Stimulated activated CD8-positive, alpha-beta memory T cell treated with anti-CD3 and anti-CD28 coated beads, Interleukin-4, amount 100 ng/mL, for 1 hour (primary cell): ENCODE data around the gene FAM229A.
A peak's percentile ranks its signal among the peaks of the same experiment; 100 is the strongest.
"Not testable (repeated sequence)": the region's sequence is repeated elsewhere in the genome, so short reads cannot be mapped to it uniquely, and the experiment has no call there.

Experiments
- DNase-seq, 2 donors: peaks; one replicate each; pipeline ENCODE4 v3.0.0-alpha.2; 2020; ENCODE audit warnings: low read depth in 2 of 2, low spot score in 1 of 2

FAM229A gene

GRCh38 chr1:32377541-32378220, 15.4 kb upstream of the FAM229A start:
- no peak for DNase-seq

GRCh38 chr1:32376199-32376598, 13.9 kb upstream of the FAM229A start:
- DNase-seq = no peak

DNA sequence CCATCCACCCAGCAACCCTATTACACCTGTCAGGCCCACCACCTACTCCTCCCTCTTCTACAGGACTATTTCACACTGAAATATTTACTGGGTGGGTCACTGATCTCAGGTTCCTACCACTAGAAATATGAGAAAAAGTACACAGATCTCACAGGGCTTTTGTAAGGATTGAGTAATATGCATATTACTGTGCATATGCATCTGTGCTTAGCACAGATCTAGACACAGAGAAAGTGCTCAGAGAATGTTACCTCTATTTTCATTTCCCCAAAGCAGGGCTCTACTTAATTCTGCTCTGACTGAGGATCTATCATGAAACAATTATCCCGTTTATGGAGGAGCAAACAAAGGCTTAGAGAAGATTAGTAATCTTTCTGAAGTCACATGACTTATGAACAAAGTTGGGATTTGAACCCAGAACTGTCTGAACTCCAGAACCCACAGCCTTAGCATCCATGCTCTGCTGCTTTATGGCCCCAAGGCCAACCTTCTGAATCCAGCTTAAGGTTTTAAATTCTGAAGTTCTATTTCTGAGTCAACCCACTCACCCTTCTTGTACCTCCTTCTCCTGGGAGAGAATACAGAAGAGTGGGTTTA, 11.8 kb upstream of the FAM229A start:
- DNase-seq = no peak

- DNase-seq = no peak
Observed at GRCh38 chr1:32372149-32372756, 10.0 kb upstream of the FAM229A start.

DNA sequence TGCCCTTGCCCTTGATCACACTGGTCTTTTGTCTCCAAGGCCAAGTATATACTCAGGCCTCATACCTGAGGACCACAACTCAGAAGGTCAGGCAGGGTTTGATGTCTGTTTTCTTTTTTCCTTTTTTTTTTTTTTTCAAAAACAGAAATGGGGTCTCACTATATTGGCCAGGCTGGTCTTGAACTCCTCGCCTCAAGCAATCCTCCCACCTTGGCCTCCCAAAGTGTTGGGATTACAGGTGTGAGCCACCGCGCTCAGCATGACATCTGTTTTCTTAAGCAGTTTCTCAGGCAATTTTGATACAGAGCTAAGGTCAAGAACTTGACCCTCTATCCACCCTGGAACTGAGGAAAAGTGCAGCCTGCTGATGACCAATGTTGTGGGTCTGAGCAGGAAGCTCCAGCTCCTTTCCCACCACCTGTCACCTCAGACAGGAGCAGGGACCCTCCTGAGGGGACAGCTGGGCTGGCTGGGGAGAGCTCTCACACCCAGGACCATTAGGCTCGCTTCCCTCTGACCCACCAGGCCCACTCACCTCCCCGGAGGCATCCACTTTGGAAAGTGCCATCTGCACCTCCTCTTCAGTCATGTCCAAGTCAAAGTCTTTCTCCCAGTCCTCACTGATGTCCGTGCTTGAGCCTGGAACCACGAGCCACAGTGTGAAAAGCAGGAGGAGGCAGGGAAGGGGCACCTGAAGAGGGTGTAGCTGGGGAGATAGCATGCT, 5.8 kb upstream of the FAM229A start:
- DNase-seq = no peak

GRCh38 chr1:32365445-32365844, 3.2 kb upstream of the FAM229A start:
- no peak for DNase-seq

DNA sequence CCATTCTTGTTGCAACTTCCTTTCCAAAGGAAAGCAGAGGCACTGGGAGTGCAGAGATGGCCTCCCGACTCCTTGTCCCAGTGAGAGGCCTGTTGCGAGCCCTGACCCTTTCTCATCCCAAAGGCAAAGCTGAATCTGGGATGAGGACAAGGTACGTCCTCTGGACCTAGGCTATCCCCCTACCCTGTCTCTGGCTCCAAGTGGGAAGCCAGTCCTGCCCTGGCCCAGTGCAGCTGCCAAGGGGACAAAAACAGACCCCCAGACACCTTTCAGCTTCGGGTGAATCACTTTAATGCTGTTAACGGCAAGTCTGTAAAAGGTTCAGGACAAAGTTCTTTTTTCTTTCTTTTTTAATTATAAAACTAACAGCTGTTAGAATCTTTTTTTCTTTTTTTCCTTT, 2.6 kb upstream of the FAM229A start:
- no peak for DNase-seq

DNA sequence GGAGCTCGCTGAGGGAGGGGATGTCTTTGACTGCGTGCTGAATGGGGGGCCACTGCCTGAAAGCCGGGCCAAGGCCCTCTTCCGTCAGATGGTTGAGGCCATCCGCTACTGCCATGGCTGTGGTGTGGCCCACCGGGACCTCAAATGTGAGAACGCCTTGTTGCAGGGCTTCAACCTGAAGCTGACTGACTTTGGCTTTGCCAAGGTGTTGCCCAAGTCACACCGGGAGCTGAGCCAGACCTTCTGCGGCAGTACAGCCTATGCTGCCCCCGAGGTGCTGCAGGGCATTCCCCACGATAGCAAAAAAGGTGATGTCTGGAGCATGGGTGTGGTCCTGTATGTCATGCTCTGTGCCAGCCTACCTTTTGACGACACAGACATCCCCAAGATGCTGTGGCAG, 1.4 kb upstream of the FAM229A start:
- no peak for DNase-seq

- DNase-seq = no peak
Observed at GRCh38 chr1:32361674-32362473, 411 bp downstream of the FAM229A start.

DNA sequence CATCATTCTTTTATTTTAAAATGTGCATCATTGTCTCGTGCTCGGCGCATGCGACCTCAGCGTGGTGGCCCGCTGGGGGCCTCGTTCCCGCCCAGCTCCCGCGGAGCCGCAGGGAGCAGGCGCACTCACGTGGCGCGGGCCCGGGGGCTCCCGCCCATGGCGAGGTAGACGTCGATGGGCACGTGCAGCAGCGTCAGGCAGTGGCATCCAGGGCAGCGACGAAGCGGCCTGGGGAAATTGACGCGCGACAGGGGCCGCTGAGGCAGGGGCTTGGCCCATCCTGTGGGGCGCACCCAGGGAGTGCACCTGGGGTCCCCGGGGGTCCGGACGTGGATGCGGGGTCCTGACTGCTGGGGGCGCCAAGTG, 994 bp downstream of the FAM229A start:
- no peak for DNase-seq

- DNase-seq = no peak
Observed at GRCh38 chr1:32358435-32358834, 3.9 kb downstream of the FAM229A start.

GRCh38 chr1:32357614-32358013, 4.7 kb downstream of the FAM229A start:
- no peak for DNase-seq

GRCh38 chr1:32356478-32356877, 5.8 kb downstream of the FAM229A start:
- no peak for DNase-seq

DNA sequence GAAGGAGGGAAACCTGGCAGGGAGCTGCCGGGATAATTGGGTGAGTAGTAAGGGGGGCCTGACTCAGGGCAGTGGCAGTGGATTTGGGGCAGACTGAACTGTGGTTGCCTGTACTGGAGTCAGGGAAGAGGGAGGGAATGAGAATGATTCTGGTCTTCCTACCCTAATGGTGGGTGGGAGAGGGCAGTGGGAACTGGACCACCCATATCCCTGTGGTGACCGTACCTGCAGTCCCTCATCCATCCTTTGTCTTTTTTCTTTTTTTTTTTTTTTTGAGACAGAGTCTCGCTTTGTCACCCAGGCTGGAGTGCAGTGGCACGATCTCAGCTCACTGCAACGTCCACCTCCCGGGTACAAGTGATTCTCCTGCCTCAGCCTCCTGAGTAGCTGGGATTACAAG, 6.5 kb downstream of the FAM229A start:
- not testable (repeated sequence) for DNase-seq

DNA sequence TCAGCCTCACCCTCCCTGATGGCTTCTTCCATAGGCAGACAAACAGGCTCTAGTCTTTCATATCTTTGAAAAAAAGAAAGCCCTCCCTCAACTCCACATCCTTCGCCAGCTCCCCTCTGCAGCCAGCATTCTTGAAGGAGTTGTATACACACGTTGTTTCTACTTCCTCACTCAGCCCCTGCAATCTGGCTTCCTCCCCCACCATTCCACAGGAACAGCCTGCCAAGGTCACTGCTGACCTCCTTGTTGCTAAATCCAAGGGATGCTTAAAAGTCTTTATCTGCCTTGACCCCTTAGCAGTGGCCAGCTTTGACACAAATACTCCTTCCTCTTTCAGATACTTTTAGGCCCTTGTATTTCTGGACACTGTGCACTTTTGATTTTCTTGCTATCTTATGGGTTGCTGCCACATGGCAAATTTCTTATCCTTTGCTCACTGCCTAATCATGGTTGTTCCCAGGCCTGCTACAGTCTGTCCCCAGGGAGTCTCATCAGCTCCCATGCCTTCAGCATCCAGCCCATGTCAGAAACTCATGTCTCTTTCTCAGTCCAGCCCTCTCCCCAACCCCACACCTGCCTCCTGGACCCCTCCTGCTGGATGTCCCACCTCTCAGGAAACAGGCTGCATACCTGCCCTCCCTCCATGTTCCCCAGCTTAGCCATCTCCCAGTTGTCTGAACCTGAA, 8.3 kb downstream of the FAM229A start:
- no peak for DNase-seq

DNA sequence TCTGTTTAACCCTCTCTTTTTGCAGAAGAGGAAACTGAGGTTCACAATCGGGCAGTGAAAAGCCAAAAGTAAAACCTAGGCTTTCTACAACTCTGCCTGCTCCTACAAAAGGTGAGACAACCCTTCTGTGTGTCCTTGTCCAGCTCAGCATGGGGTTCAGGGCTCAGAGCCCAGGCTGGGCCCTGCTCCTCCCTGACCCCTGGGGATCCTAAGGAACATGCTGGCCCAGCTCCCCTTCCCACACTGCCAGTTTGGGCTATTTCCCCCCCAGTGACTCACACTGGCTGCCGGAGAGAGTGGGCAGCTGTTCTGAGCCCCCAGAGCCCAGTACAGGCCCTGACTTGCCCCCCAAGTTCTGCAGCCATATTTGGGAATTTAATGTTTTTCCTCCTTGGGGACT, 8.9 kb downstream of the FAM229A start:
- no peak for DNase-seq

DNA sequence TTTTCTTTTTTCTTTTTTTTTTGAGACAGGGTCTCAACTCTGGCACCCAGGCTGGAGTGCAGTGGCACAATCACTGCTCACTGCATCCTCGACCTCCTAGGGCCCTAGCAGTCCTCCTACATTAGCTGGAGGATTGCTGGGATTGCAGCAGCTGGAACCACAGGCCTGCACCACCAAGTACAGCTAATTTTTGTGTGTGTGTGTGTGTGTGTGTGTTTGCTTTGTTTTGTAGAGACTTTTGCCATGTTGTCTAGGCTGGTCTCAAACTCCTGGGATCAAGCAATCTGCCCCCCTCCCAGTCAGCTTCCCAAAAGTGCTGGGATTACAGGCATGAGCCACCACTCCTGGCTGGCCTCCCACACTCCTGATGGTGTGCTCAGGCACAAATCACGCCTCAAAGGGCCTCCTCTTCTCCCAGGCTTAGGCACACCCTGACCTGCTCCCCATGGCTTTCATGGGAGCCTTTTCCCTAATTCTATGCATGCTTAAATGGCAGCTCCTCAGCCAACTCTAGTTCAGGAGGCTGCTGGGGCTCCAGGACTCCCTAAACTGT, 9.4 kb downstream of the FAM229A start:
- DNase-seq = no peak

- DNase-seq = no peak
Observed at GRCh38 chr1:32352239-32352745, 10.0 kb downstream of the FAM229A start.

DNA sequence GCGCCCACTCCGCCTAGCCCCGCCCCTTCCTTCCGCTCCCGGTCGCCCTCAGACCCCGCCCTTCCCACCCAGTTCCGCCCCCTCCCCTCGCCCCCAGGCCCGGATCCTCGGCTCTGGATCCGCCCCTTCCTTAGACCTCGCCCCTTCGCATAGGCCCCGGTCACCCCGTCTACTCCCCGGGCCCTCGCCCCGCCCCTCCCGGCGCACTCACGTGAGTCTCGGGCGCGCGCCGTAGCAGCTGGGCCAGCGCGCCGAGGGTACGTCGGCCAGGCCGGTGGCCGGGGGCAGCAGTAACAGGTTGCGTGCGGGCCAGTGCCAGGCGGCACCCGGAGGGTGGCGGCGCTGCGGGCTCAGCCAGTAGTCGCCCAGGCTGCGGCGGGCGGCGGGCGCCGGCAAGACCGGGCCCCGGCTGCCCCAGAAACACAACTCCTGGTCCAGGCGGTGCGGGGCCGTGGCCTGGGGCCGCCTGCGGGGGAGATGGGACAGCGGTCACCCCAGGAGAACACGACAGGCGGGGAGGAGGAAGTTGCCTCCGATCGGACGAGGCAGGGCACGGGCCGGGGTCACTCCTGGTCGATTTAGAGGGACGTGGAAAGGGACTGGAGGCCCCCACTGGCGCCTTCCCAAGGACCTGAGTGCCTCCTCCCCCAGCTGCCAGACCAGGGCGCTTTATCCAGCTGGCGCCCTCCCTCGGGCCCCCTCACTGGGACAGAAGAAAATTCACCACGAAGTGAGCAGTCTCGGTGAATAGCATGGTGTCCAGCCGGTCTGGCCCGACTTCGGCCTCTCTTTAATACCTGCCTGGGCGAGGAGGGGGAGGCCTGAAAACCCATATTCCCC, 10.7 kb downstream of the FAM229A start:
- DNase-seq = peak; percentile 70 to 83
